Stimulated activated CD8-positive, alpha-beta memory T cell treated with anti-CD3 and anti-CD28 coated beads, Interleukin-4, amount 100 ng/mL, for 1 hour (primary cell): Measurements from ENCODE around the gene VAV2.
"Not testable (repeated sequence)": the region's sequence is repeated elsewhere in the genome, so short reads cannot be mapped to it uniquely, and the experiment has no call there.

Experiments used
- DNase-seq, 2 donors: peaks; one replicate each; pipeline ENCODE4 v3.0.0-alpha.2; 2020; ENCODE audit warnings: low read depth in 2 of 2, low spot score in 1 of 2

Gene VAV2

GRCh38 chr9:133774799-133775198 is 217.3 kb downstream of the VAV2 start:
- no peak for DNase-seq

- DNase-seq, result no peak
These were observed 218.1 kb downstream of the VAV2 start for GRCh38 chr9:133773889-133774655.

GRCh38 chr9:133772581-133772980 is 219.5 kb downstream of the VAV2 start:
- no peak for DNase-seq

GRCh38 chr9:133771486-133772482 is 220.3 kb downstream of the VAV2 start:
- DNase-seq, result no peak

GRCh38 chr9:133770076-133770777 is 221.9 kb downstream of the VAV2 start:
- DNase-seq, result no peak

GRCh38 chr9:133769511-133770075 is 222.5 kb downstream of the VAV2 start:
- no peak for DNase-seq

GRCh38 chr9:133768859-133769510 is 223.1 kb downstream of the VAV2 start:
- DNase-seq, result no peak

- DNase-seq, result no peak
These were observed 223.7 kb downstream of the VAV2 start for GRCh38 chr9:133768371-133768858.

GRCh38 chr9:133767625-133768024 is 224.5 kb downstream of the VAV2 start:
- no peak for DNase-seq

GRCh38 chr9:133767008-133767407 is 225.1 kb downstream of the VAV2 start:
- no peak for DNase-seq

- DNase-seq, result not testable (repeated sequence)
These were observed 225.9 kb downstream of the VAV2 start for GRCh38 chr9:133766234-133766633.

GRCh38 chr9:133763272-133764183 is 228.6 kb downstream of the VAV2 start:
- no peak for DNase-seq

- no peak for DNase-seq
These were observed 229.4 kb downstream of the VAV2 start for GRCh38 chr9:133762488-133763271.

GRCh38 chr9:133761641-133762248 is 230.4 kb downstream of the VAV2 start:
- DNase-seq, result no peak

- DNase-seq, result no peak
These were observed 231.3 kb downstream of the VAV2 start for GRCh38 chr9:133760713-133761290.

GRCh38 chr9:133759946-133760345 is 232.2 kb downstream of the VAV2 start:
- no peak for DNase-seq

- no peak for DNase-seq
These were observed 232.8 kb downstream of the VAV2 start for GRCh38 chr9:133759146-133759900.
